ENCODE data around the gene CCDC120. TPM values are rescaled to one million over a fixed set of nuclear protein-coding genes. Genes with fewer than 3 reads are reported as not detected.
A peak's percentile ranks its signal among the peaks of the same experiment; 100 is the strongest.

The CCDC120 gene, protein sequence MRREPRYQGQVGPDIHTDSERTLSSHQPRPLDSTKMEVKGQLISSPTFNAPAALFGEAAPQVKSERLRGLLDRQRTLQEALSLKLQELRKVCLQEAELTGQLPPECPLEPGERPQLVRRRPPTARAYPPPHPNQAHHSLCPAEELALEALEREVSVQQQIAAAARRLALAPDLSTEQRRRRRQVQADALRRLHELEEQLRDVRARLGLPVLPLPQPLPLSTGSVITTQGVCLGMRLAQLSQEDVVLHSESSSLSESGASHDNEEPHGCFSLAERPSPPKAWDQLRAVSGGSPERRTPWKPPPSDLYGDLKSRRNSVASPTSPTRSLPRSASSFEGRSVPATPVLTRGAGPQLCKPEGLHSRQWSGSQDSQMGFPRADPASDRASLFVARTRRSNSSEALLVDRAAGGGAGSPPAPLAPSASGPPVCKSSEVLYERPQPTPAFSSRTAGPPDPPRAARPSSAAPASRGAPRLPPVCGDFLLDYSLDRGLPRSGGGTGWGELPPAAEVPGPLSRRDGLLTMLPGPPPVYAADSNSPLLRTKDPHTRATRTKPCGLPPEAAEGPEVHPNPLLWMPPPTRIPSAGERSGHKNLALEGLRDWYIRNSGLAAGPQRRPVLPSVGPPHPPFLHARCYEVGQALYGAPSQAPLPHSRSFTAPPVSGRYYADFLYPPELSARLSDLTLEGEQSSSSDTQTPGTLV
- 10 to 100 TPM; 11.3 to 11.8 TPM for total RNA-seq

DNA sequence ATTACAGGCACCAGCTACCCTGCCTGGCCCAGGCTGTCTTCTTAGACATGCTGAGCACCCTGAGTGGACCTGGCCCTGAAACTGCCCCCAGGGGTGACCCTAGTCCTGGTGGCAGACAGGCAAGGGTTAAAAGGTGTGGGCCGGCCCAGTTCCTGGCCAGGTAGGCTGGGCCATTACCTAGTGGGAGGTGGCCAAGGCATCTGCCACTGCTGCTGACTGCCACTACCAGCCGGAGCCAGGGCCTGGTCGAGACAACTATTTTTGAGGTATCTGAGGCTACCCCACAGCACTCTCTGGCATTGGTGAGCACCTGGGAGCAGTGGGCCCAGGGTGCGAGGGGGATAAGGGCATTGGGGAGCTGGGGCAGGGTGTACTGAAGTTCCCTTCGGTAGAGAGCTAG lies at the start of gene CCDC120:
Gene CCDC120 (plus strand): TSS at position 206 of the 400 bp plus-strand sequence. CDS start 3,043 bp downstream, outside the sequence.
- H3K27ac ChIP-seq: peak within 1 kb of the TSS; percentile 67
- no peaks in the 10 kb centered on the region for H3K4me1 ChIP-seq
- H3K9ac ChIP-seq (ENCODE audit: low read depth in 2 of 2, low read length in 2 of 2): peak within 1 kb of the TSS; percentile 61 to 75
- no peaks in the 10 kb centered on the region for H3K9me3 ChIP-seq
- TF ChIP-seq, protein P1, sequence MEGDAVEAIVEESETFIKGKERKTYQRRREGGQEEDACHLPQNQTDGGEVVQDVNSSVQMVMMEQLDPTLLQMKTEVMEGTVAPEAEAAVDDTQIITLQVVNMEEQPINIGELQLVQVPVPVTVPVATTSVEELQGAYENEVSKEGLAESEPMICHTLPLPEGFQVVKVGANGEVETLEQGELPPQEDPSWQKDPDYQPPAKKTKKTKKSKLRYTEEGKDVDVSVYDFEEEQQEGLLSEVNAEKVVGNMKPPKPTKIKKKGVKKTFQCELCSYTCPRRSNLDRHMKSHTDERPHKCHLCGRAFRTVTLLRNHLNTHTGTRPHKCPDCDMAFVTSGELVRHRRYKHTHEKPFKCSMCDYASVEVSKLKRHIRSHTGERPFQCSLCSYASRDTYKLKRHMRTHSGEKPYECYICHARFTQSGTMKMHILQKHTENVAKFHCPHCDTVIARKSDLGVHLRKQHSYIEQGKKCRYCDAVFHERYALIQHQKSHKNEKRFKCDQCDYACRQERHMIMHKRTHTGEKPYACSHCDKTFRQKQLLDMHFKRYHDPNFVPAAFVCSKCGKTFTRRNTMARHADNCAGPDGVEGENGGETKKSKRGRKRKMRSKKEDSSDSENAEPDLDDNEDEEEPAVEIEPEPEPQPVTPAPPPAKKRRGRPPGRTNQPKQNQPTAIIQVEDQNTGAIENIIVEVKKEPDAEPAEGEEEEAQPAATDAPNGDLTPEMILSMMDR (IDR thresholded peaks at IDR 0.05): no peak
- peak within 1 kb of the TSS; percentile 25 for H3K4me3 ChIP-seq
- no peaks in the 10 kb centered on the region for H3K27me3 ChIP-seq
- H3K36me3 ChIP-seq: no peaks in the 10 kb centered on the region
- DNase-seq: peak; percentile 62
- intact Hi-C loops (cut with DNase I): no loop called here

DNA sequence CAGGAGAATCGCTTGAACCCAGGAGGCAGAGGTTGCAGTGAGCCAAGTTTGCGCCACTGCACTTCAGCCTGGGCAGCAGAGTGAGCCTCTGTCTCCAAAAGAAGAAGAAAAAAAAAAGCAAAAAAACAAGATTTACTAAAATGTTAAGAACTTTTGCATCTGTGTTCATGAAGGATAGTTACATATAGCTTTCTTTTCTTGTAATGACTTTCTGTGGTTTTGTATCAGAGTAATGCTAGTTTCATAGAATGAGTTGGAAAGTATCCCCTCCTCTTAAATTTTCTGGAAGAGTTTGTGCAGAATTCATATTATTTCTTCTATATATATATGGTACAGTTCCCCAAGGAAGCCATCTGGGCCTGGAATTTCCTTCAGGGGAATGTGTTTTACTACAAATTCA lies 39.7 kb upstream of the CCDC120 start:
- no peaks in the 10 kb centered on the region for H3K9me3 ChIP-seq
- no peaks in the 10 kb centered on the region for H3K4me1 ChIP-seq
- no peak overlapping the region for H3K27ac ChIP-seq
- no peaks in the 10 kb centered on the region for H3K36me3 ChIP-seq
- no peak overlapping the region for H3K9ac ChIP-seq (ENCODE audit: low read depth in 2 of 2, low read length in 2 of 2)
- H3K4me3 ChIP-seq: no peak overlapping the region
- intact Hi-C loops (cut with DNase I): no loop called here
- TF ChIP-seq, protein P1 (IDR thresholded peaks at IDR 0.05): no peak
- DNase-seq: no peak
- no peaks in the 10 kb centered on the region for H3K27me3 ChIP-seq

DNA sequence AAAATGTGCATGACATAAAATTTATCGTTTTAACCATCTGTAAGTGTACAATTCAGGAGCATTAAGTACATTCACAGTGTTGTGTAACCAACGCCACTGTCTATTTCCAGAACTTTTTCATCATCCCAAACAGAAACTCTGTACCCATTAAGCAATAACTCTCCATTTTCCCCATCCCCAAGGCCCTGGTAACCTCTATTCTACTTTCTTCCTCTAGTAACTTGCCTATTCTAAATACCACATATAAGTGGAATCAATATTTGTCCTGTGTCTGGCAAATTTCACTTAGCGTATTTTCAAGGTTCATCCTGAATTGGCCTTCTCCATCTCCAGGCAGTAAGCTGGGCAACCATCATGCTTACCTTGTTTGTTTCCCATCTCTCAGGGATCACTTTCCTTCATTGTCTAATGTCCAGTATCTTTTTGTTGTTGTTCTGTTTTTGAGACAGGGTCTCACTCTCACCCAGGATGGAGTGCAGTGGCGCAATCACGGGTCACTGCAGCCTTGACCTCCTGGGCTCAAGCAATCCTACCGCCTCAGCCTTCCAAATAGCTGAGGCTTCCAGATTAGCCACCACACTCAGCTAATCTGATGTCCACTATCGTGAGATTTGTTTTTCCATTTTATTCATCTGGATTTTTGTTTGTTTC lies 39.1 kb upstream of the CCDC120 start:
- intact Hi-C loops (cut with DNase I): no loop called here
- DNase-seq: no peak
- no peaks in the 10 kb centered on the region for H3K36me3 ChIP-seq
- no peak overlapping the region for H3K9ac ChIP-seq (ENCODE audit: low read depth in 2 of 2, low read length in 2 of 2)
- TF ChIP-seq, protein P1 (IDR thresholded peaks at IDR 0.05): no peak
- H3K9me3 ChIP-seq: no peaks in the 10 kb centered on the region
- H3K4me3 ChIP-seq: no peak overlapping the region
- no peaks in the 10 kb centered on the region for H3K27me3 ChIP-seq
- no peak overlapping the region for H3K27ac ChIP-seq
- no peaks in the 10 kb centered on the region for H3K4me1 ChIP-seq

DNA sequence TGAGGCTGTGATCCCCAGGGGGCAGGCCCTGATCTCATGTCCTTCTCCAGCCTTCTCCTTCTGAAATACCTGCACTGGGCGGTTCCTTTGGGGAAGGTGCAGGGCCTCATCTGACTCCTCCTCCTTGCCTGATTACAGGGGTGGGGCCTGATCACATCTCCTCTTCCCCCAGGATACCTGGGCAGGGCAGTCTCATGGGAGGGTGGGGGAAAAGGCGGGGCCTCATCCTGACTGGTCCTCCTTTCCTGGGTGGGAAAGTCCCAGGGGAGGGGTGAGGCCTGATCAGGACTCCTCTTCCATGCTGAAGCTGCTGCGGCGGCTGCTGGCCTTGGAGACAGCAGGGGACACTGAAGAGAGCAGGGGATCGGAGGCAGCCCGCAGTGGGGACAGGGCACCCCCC lies 28.9 kb upstream of the CCDC120 start:
- H3K27ac ChIP-seq: no peak overlapping the region

DNA sequence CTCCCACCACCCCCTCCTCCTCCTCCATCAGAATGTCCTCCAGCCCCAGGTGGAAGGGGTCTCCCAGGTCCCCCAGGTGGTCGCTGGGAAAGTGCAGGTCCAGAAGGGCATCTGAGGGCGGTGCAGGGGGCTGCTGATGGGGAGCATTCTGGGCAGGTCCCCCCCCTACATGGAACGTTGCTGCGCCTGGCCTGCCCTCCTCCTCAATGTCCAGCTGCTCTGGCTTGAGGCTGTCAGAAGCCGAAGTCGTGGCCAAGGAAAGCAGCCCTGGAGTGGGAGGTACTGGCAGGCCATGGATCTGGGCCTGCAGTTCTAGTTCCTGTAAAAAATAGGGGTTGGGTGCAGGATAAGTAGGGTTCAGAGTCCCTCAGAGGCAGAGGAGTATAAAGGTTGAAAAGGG lies 28.5 kb upstream of the CCDC120 start:
- Histone ChIP-seq H3K27me3 (no peaks in the 10 kb centered on the region), H3K27ac (no peak overlapping the region), H3K4me3 (no peak overlapping the region), H3K4me1 (no peaks in the 10 kb centered on the region), H3K9me3 (no peaks in the 10 kb centered on the region), H3K9ac (ENCODE audit: low read depth in 2 of 2, low read length in 2 of 2) (no peak overlapping the region), H3K36me3 (no peaks in the 10 kb centered on the region)
- DNase-seq: no peak
- TF ChIP-seq, protein P1 (IDR thresholded peaks at IDR 0.05): no peak
- intact Hi-C loops (cut with DNase I): no loop called here

More for the DNA sequence above, 28.9 kb upstream of the CCDC120 start:
- H3K4me1 ChIP-seq: no peaks in the 10 kb centered on the region
- intact Hi-C loops (cut with DNase I): no loop called here
- no peaks in the 10 kb centered on the region for H3K36me3 ChIP-seq
- H3K9ac ChIP-seq (ENCODE audit: low read depth in 2 of 2, low read length in 2 of 2): no peak overlapping the region
- TF ChIP-seq, protein P1 (IDR thresholded peaks at IDR 0.05): no peak
- H3K9me3 ChIP-seq: no peaks in the 10 kb centered on the region
- peak; percentile 84 for DNase-seq
- H3K27me3 ChIP-seq: no peaks in the 10 kb centered on the region
- no peak overlapping the region for H3K4me3 ChIP-seq

Measured in colonic mucosa (tissue), 4 donors.